WTC11 (cell line): ENCODE data around the gene HSD17B8.

Source experiments
- CBFB ChIP-seq: sonication (generic); formaldehyde crosslinking; IDR thresholded peaks from 2 replicates; pipeline ENCODE4 v1.8.1; 2022; ENCODE audit warnings: mild to moderate bottlenecking, low read depth, missing genetic modification reagents
- CTCF ChIP-seq: fragments of 200-600 bp; IDR thresholded peaks from 2 replicates; pipeline ENCODE4 v1.8.0; 2022; ENCODE audit warnings: antibody characterized with exemption
- MAX ChIP-seq: sonication (generic); formaldehyde crosslinking; IDR thresholded peaks from 2 replicates; pipeline ENCODE4 v1.8.0; 2022; ENCODE audit warnings: mild to moderate bottlenecking, missing genetic modification reagents
- NR2C2 ChIP-seq: sonication (generic); formaldehyde crosslinking; IDR thresholded peaks from 2 replicates; pipeline ENCODE4 v1.8.0; 2022; ENCODE audit warnings: mild to moderate bottlenecking, missing genetic modification reagents
- TP53 ChIP-seq: sonication (generic); formaldehyde crosslinking; IDR thresholded peaks from 2 replicates; pipeline ENCODE4 v1.8.1; 2023; ENCODE audit warnings: mild to moderate bottlenecking, missing genetic modification reagents

GRCh38 chr6:33213989-33214335 lies 9.5 kb downstream of the HSD17B8 start:
- TF ChIP-seq NR2C2 (CRISPR knock-in tag) (no peak), TP53 (CRISPR knock-in tag) (no peak), CBFB (CRISPR knock-in tag) (no peak), CTCF (no peak), MAX (CRISPR knock-in tag) (no peak)
